GM04504 (cell line): ENCODE measurements around the gene CDC42BPA.

Experiments used
- DNase-seq: peaks from one replicate; pipeline ENCODE4 v3.0.0-alpha.2; 2012; ENCODE audit warnings: low read depth

The CDC42BPA gene

GRCh38 chr1:227333423-227333822, 15.1 kb upstream of the CDC42BPA start:
- DNase-seq: no peak

GRCh38 chr1:227330279-227331076, 12.2 kb upstream of the CDC42BPA start:
- no peak for DNase-seq

- DNase-seq: no peak
Observed at GRCh38 chr1:227328405-227329019, 10.2 kb upstream of the CDC42BPA start.

- no peak for DNase-seq
Observed at GRCh38 chr1:227325156-227325555, 6.9 kb upstream of the CDC42BPA start.

GRCh38 chr1:227323967-227324268, 5.6 kb upstream of the CDC42BPA start:
- DNase-seq: no peak

- no peak for DNase-seq
Observed at GRCh38 chr1:227323171-227323966, 5.1 kb upstream of the CDC42BPA start.

- DNase-seq: no peak
Observed at GRCh38 chr1:227322376-227322775, 4.1 kb upstream of the CDC42BPA start.

- no peak for DNase-seq
Observed at GRCh38 chr1:227321035-227321434, 2.7 kb upstream of the CDC42BPA start.

- DNase-seq: no peak
Observed at GRCh38 chr1:227320476-227320875, 2.2 kb upstream of the CDC42BPA start.

- no peak for DNase-seq
Observed at GRCh38 chr1:227318853-227319607, 738 bp upstream of the CDC42BPA start.

- no peak for DNase-seq
Observed at GRCh38 chr1:227317523-227318015, 723 bp downstream of the CDC42BPA start.

- DNase-seq: no peak
Observed at GRCh38 chr1:227317011-227317451, 1.3 kb downstream of the CDC42BPA start.

GRCh38 chr1:227316456-227316855, 1.8 kb downstream of the CDC42BPA start:
- DNase-seq: no peak

GRCh38 chr1:227315629-227316346, 2.5 kb downstream of the CDC42BPA start:
- DNase-seq: no peak

GRCh38 chr1:227314014-227314848, 4.1 kb downstream of the CDC42BPA start:
- DNase-seq: no peak

- DNase-seq: no peak
Observed at GRCh38 chr1:227312361-227313025, 5.8 kb downstream of the CDC42BPA start.

GRCh38 chr1:227311389-227312001, 6.8 kb downstream of the CDC42BPA start:
- no peak for DNase-seq

GRCh38 chr1:227308367-227309336, 9.6 kb downstream of the CDC42BPA start:
- no peak for DNase-seq
